Gastroesophageal sphincter (tissue), 4 donors: ENCODE results near the gene LZTS3. TPM values are rescaled to one million over a fixed set of nuclear protein-coding genes. Genes with fewer than 3 reads are reported as not detected.

ENCODE experiments used
- ATAC-seq: fragments of 150-250 bp; one replicate; pipeline ENCODE4 v1.9.1; 2016; ENCODE audit warnings: mild to moderate bottlenecking, moderate library complexity
- H3K27ac ChIP-seq, 4 donors: fragments of 200-600 bp; sonication (generic) in 3 of 4; 1 replicate in 3 of 4; 2 replicates in 1 of 4; pipeline ENCODE4 v1.5.1; 2016 to 2019
- H3K27me3 ChIP-seq: fragments of 200-600 bp; sonication (generic); one replicate; pipeline ENCODE4 v1.5.1; 2019
- H3K36me3 ChIP-seq, 2 donors: fragments of 200-600 bp; sonication (generic); one replicate each; pipeline ENCODE4 v1.5.1; 2019; ENCODE audit warnings: control low read depth in 1 of 2
- H3K4me1 ChIP-seq, 3 donors: fragments of 200-600 bp; sonication (generic); 1 replicate in 2 of 3; 2 replicates in 1 of 3; pipeline ENCODE4 v1.5.1; 2016 to 2019; ENCODE audit warnings: control low read depth in 2 of 3
- H3K4me3 ChIP-seq, 2 donors: fragments of 200-600 bp; sonication (generic); one replicate each; pipeline ENCODE4 v1.5.1; 2019; ENCODE audit warnings: mild to moderate bottlenecking in 1 of 2, moderate library complexity in 1 of 2
- H3K9me3 ChIP-seq, 3 donors: fragments of 200-600 bp; sonication (generic); one replicate each; pipeline ENCODE4 v1.5.1; 2017 to 2019; ENCODE audit warnings: control low read depth in 2 of 3
- EP300 ChIP-seq: sonication (generic); formaldehyde crosslinking; IDR thresholded peaks from one replicate; pipeline ENCODE4 v1.6.1; 2017; ENCODE audit warnings: antibody characterized with exemption, mild to moderate bottlenecking
- POLR2A ChIP-seq, 2 donors: fragments of 450-650 bp; IDR thresholded peaks; one replicate each; pipeline ENCODE4 v1.6.1; 2017; ENCODE audit warnings: antibody characterized with exemption in 2 of 2, mild to moderate bottlenecking in 2 of 2, moderate library complexity in 1 of 2
- POLR2AphosphoS5 ChIP-seq: sonication (generic); formaldehyde crosslinking; IDR thresholded peaks from one replicate; pipeline ENCODE4 v1.6.1; 2017; ENCODE audit warnings: antibody characterized with exemption
- WGBS, 2 donors: methylation state at CpG; one replicate each; pipeline ENCODE4 v1.1.5; 2018; ENCODE audit warnings: low coverage in 1 of 2; 5-methylcytosine and 5-hydroxymethylcytosine counted together
- total RNA-seq, 4 donors: library from RNA; depleted of rRNA; stranded (reverse); fragments of >200 nt; gene quantifications; one replicate each; pipeline ENCODE4 v1.1.0, GENCODE V29; 2016
- TF ChIP-seq, protein P1 (sequence below), 4 experiments: fragments of 200-600 bp in 2 of 4; fragments of 450-650 bp in 2 of 4; sonication (generic) in 1 of 4; IDR thresholded peaks; one replicate each; pipeline ENCODE4 v1.5.1; 2017 to 2019; ENCODE audit warnings: antibody characterized with exemption in 4 of 4, mild to moderate bottlenecking in 2 of 4, moderate library complexity in 2 of 4

The LZTS3 gene
- total RNA-seq, 4 donors from 2014 or later, result 11.3 to 17.0 (median 12.2) TPM

DNA sequence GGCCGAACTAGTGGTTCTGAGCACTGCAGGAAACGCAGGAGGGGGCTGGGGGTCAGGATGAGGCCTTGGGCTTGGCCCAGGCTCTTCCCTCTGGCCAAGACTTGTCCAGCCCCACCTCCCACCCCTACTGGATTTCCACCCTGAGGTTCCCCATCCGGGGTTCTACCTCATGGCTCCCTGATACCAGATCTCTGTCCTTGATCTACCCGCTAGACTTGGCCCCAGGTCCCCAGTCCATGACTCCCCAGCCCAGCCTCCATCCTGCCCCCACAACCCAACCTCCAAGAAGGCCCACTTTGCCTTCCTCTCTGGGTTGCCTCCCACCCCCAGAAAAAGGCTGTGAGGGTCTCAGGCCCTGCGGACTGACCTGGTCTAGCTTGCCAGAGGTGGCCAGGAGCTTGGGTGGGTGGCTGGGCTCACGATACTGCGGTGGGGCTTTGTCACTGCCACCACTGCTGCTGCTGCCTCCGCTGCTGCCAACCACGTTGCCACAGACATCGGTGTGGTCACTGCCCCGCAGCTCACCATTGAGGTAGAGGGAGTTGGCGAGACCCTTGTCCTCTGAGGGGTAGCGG, 6.9 kb downstream of the LZTS3 start:
- ATAC-seq, result no peak
- Histone ChIP-seq H3K9me3 (no peaks in the 10 kb centered on the region), H3K36me3 (no peaks in the 10 kb centered on the region), H3K4me3 (no peak overlapping the region), H3K27me3 (peaks cover 15% of the 10 kb centered on the region), H3K4me1 (peaks cover 0 to 22% (median 3%) of the 10 kb centered on the region in 3 donors), H3K27ac (no peak overlapping the region)
- TF ChIP-seq, protein P1, sequence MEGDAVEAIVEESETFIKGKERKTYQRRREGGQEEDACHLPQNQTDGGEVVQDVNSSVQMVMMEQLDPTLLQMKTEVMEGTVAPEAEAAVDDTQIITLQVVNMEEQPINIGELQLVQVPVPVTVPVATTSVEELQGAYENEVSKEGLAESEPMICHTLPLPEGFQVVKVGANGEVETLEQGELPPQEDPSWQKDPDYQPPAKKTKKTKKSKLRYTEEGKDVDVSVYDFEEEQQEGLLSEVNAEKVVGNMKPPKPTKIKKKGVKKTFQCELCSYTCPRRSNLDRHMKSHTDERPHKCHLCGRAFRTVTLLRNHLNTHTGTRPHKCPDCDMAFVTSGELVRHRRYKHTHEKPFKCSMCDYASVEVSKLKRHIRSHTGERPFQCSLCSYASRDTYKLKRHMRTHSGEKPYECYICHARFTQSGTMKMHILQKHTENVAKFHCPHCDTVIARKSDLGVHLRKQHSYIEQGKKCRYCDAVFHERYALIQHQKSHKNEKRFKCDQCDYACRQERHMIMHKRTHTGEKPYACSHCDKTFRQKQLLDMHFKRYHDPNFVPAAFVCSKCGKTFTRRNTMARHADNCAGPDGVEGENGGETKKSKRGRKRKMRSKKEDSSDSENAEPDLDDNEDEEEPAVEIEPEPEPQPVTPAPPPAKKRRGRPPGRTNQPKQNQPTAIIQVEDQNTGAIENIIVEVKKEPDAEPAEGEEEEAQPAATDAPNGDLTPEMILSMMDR (IDR thresholded peaks at IDR 0.05), result no peak
- TF ChIP-seq POLR2A (IDR thresholded peaks at IDR 0.05) (no peak), EP300 (no peak), POLR2AphosphoS5 (no peak)
- 100% methylated on average over 1 to 3 of the region's 13 CpGs for WGBS, 2 donors

DNA sequence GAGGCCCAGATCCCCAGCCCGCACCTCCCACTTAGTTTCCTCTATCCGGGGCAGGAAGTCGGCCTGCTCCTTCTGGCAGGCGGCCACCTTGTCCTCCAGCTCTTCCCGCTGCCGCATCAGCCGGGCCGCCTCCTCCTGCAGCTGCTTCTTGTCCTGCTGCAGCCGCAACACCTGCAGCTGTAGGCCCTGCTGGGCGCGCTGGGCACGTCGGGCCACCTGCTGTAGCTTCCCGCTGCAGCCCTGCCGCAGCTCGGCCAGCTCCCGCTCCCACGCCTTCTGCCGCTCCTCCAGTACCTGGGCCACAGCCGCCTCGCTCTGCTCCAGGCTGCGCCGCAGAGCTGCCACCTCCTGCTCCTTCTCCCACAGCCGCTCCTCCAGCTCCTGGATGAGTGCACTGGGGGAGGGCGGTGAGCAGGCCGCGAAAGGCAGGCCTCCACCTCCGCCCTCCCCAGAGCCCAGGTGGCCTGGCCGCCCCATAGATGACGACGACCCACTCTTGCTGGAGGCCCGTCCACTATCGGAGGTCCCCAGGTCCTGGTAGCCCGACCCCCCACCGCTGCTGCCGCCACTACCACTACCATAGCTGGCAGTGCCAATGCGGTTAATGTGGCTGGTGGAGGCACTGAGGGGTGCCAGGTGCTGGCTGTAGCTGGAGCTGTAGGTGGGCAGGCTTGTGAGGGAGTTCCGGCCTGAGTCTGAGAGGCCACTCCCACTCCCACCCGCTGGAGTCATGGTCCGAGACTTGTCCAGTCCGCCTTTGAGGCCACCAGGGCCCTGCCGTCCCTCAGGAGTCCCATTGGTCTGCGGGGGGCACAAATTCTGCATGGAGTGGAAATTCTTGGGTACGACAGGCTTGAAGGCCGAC, 7.6 kb downstream of the LZTS3 start:
- peak overlapping the region in 1 of 4 donors; percentile 19 for H3K27ac ChIP-seq

DNA sequence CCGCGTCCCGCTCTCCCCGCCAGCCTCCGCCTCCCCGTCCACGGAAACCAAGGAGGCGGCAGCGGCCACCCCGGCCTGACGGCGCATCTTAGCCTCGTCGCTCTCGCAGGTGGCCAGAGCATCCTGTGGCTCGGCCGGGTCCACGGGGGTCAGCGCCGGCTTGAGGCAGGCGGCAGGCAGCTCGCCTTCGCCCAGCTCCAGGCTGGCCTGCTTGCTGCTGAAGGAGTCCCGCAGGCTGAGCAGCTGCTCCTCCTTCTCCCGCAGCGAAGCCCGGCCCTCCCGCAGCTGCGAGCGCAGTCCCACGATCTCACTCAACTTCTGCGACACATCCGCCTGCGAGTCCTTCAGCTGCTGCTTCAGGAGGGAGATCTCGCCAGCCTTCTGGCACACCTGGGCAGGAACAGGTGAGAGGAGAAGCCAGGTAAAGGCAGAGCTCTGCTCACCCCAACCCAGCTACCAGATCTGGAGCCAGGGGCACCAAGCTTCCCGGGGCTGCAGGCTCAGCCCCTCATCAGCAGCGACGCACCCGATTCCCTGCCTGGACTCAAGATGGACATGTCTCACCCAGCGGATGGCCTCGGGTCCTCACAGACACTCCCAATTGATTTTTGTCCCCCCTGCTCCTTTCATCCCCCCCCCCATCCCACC, 8.5 kb downstream of the LZTS3 start:
- Histone ChIP-seq H3K4me3 (peak overlapping the region in 1 of 2 donors; percentile 23), H3K36me3 (no peaks in the 10 kb centered on the region), H3K9me3 (no peaks in the 10 kb centered on the region), H3K4me1 (peaks cover 0 to 27% (median 3%) of the 10 kb centered on the region in 3 donors), H3K27me3 (peaks cover 15% of the 10 kb centered on the region), H3K27ac (peak overlapping the region in 1 of 4 donors; percentile 3)
- no CpG with 5 or more reads among the region's 41 CpGs for WGBS, 2 donors
- ATAC-seq, result no peak
- TF ChIP-seq EP300 (no peak), POLR2A (IDR thresholded peaks at IDR 0.05) (no peak), POLR2AphosphoS5 (no peak)
- TF ChIP-seq, protein P1 (IDR thresholded peaks at IDR 0.05), result no peak

More for the DNA sequence above, 7.6 kb downstream of the LZTS3 start:
- no peak for TF ChIP-seq EP300
- no peak for TF ChIP-seq POLR2AphosphoS5
- no peak for TF ChIP-seq POLR2A (IDR thresholded peaks at IDR 0.05)
- TF ChIP-seq, protein P1 (IDR thresholded peaks at IDR 0.05), result no peak
- H3K4me1 ChIP-seq, result peaks cover 0 to 22% (median 3%) of the 10 kb centered on the region in 3 donors
- H3K36me3 ChIP-seq, result no peaks in the 10 kb centered on the region
- no peak for ATAC-seq
- H3K9me3 ChIP-seq, result no peaks in the 10 kb centered on the region
- peak overlapping the region in 1 of 2 donors; percentile 23 for H3K4me3 ChIP-seq
- 65% methylated on average over 4 of the region's 45 CpGs; no CpG with 5 or more reads in 1 of the 2 donors for WGBS, 2 donors
- peaks cover 15% of the 10 kb centered on the region for H3K27me3 ChIP-seq

DNA sequence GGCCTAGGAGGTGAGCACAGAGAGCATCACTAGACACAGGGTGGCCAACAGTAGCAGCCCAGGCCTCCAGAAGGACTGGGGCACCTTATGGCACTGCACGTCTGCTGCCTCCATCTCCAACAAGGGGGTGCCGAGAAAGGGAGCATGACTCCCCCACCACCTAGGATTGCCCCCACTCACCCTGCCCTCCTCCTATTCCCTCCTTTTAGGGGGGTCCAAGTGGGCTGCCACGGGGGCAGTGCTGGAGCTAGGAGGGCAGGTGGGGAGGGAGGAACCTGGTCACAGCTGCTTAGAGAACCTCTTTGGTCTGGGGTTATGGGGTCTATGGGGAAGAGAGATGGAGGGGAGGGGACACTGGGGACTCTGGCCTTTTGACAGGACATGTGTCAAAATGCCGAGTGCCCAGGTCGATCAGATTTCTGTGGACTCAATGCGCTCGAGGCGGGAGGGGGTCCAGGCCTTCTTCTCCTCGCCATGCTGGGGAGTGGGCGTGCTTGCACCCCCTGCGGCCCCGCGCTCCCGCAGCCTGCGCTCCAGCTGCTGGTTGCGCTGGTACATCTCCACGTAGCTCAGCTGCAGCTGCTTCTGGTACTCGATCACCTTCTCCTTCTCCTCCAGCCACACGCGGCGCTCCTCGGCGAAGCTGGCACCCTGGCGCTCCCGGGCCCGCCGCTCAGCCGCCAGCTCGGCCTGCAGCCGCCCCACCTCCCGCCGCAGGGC, 9.1 kb downstream of the LZTS3 start:
- TF ChIP-seq POLR2A (IDR thresholded peaks at IDR 0.05) (no peak), POLR2AphosphoS5 (no peak), EP300 (no peak)
- TF ChIP-seq, protein P1 (IDR thresholded peaks at IDR 0.05), result no peak

More for the DNA sequence above, 9.1 kb downstream of the LZTS3 start:
- H3K4me3 ChIP-seq, result peak overlapping the region in 1 of 2 donors; percentile 23
- H3K4me1 ChIP-seq, result peaks cover 0 to 28% (median 3%) of the 10 kb centered on the region in 3 donors
- no peaks in the 10 kb centered on the region for H3K36me3 ChIP-seq
- no peak for ATAC-seq
- no peaks in the 10 kb centered on the region for H3K9me3 ChIP-seq
- no peak overlapping the region for H3K27ac ChIP-seq
- WGBS, 2 donors, result 95% methylated on average over 10 of the region's 32 CpGs; no CpG with 5 or more reads in 1 of the 2 donors
- peaks cover 15% of the 10 kb centered on the region for H3K27me3 ChIP-seq
